Measurements from ENCODE around the gene ABCC12. TPM values are rescaled to one million over a fixed set of nuclear protein-coding genes. Genes with fewer than 3 reads are reported as not detected.

Gene ABCC12
- total and polyA plus RNA-seq, 2 of the 8 experiments (the other 6 are each of a cell fraction or from before 2014, with no cell fraction given) = 0.05 TPM; not detected in 1

- Histone ChIP-seq H4K5ac (ENCODE audit: insufficient read length, low read depth, low read length) (no peak overlapping the region), H3K23me2 (ENCODE audit: low read depth, low read length) (no peaks in the 10 kb centered on the region), H3K14ac (ENCODE audit: insufficient read length) (no peak overlapping the region), H2BK120ac (replicated peaks; ENCODE audit: low read depth, low read length) (no peak overlapping the region), H3K79me1 (ENCODE audit: low read depth, low read length) (no peaks in the 10 kb centered on the region), H2BK20ac (ENCODE audit: low read length) (no peak overlapping the region), H3K9ac (replicated peaks in 1 of 4; ENCODE audit: extremely low read depth in 1 of 4, low read depth in 3 of 4, low read length in 3 of 4) (no peak overlapping the region), H3K56ac (replicated peaks; ENCODE audit: insufficient read length, low read depth, low read length) (no peak overlapping the region), H2AFZ (ENCODE audit: low read length) (peak overlapping the region; percentile 26; the same call in 1 of the 2 replicates), H4K20me1 (replicated peaks in 1 of 2; ENCODE audit: control insufficient read depth in 1 of 2, insufficient read depth in 2 of 2, low read length in 2 of 2) (no peaks in the 10 kb centered on the region), H3K27me3 (replicated peaks in 1 of 4; ENCODE audit: control insufficient read depth in 3 of 4, extremely low read depth in 1 of 4, insufficient read depth in 3 of 4, low read length in 3 of 4) (no peaks in the 10 kb centered on the region), H3K9me3 (ENCODE audit: insufficient read depth in 2 of 2, low read depth in 1 of 2, low read length in 1 of 2) (no peaks in the 10 kb centered on the region), H2BK12ac (ENCODE audit: low read depth, low read length) (no peak overlapping the region), H2BK5ac (ENCODE audit: low read depth, low read length) (no peak overlapping the region), H3K18ac (ENCODE audit: extremely low read depth, low read length) (no peak overlapping the region), H3K27ac (ENCODE audit: low read depth, low read length) (no peak overlapping the region), H3K4ac (replicated peaks; ENCODE audit: insufficient read length, low read depth, low read length) (no peak overlapping the region), H2BK15ac (ENCODE audit: low read length) (no peak overlapping the region), H3K36me3 (ENCODE audit: control insufficient read depth in 2 of 4, insufficient read depth in 4 of 4, low read length in 3 of 4) (no peaks in the 10 kb centered on the region), H4K8ac (ENCODE audit: extremely low read depth, insufficient read depth, low read length) (no peak overlapping the region; the same call in 1 of the 2 replicates), H2AK5ac (ENCODE audit: low read depth, low read length) (no peak overlapping the region), H3K79me2 (ENCODE audit: control insufficient read depth in 1 of 2, insufficient read depth in 2 of 2, low read length in 2 of 2) (no peaks in the 10 kb centered on the region), H3K4me3 (ENCODE audit: extremely low read depth in 1 of 4, insufficient read depth in 2 of 4, low read depth in 3 of 4, low read length in 4 of 4) (no peak overlapping the region), H3K23ac (ENCODE audit: insufficient read length) (no peak overlapping the region), H4K91ac (replicated peaks; ENCODE audit: insufficient read length, low read length) (no peak overlapping the region), H3K4me2 (ENCODE audit: insufficient read depth in 1 of 2, low read depth in 2 of 2, low read length in 2 of 2) (no peak overlapping the region), H3K4me1 (replicated peaks in 1 of 4; ENCODE audit: control insufficient read depth in 3 of 4, insufficient read depth in 4 of 4, low read length in 3 of 4) (no peaks in the 10 kb centered on the region)
- TF ChIP-seq TCF12 (IDR thresholded peaks at IDR 0.05; ENCODE audit: low read depth, low read length) (no peak), GTF2F1 (IDR thresholded peaks at IDR 0.05; ENCODE audit: borderline replicate concordance, low read depth, low read length) (no peak)
- TF ChIP-seq, protein P1, sequence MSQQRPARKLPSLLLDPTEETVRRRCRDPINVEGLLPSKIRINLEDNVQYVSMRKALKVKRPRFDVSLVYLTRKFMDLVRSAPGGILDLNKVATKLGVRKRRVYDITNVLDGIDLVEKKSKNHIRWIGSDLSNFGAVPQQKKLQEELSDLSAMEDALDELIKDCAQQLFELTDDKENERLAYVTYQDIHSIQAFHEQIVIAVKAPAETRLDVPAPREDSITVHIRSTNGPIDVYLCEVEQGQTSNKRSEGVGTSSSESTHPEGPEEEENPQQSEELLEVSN (IDR thresholded peaks at IDR 0.05) = no peak
- ChIA-PET CTCF (ENCODE audit: partially characterized antibody) (interaction anchor here (0.6 to 4.6 kb wide), 5 partner anchors 10 to 1108 kb away, joined by 3 to 34 read pairs (median 3); no protein-coding TSS in a partner anchor), POLR2A (ENCODE audit: partially characterized antibody) (interaction anchor here (0.6 kb wide), 1 partner anchor 103 kb away, joined by 3 read pairs; no protein-coding TSS in a partner anchor)
- DNase-seq (ENCODE audit: low read depth in 1 of 2, low spot score in 2 of 2) (no peak), FAIRE-seq (no peak)
- 92% methylated on average over 13 of the region's 13 CpGs; no CpG with 5 or more reads in 1 of the 2 experiments for WGBS, 2 experiments (ENCODE audit: extremely low coverage in 1 of 2, insufficient coverage in 1 of 2, insufficient read length in 1 of 2, insufficient replicate concordance in 2 of 2, low coverage in 1 of 2, low lambda C conversion rate in 2 of 2, missing lambda C conversion rate in 1 of 2)
These were observed 28.8 kb downstream of the ABCC12 start for GRCh38 chr16:48126801-48127644.

Data from H1 (cell line).